Stimulated activated CD4-positive, alpha-beta T cell treated with anti-CD3 and anti-CD28 coated beads, Interleukin-15, amount 100 ng/mL, for 24 hours (primary cell): Measurements from ENCODE around the gene KDM4B.

ENCODE experiments used
- DNase-seq: peaks from one replicate; pipeline ENCODE4 v3.0.0-alpha.2; 2020

KDM4B gene

GRCh38 chr19:5036698-5037563 lies 68.0 kb downstream of the KDM4B start:
- no peak for DNase-seq

- DNase-seq: no peak
These were observed 69.0 kb downstream of the KDM4B start for GRCh38 chr19:5037936-5038335.

DNA sequence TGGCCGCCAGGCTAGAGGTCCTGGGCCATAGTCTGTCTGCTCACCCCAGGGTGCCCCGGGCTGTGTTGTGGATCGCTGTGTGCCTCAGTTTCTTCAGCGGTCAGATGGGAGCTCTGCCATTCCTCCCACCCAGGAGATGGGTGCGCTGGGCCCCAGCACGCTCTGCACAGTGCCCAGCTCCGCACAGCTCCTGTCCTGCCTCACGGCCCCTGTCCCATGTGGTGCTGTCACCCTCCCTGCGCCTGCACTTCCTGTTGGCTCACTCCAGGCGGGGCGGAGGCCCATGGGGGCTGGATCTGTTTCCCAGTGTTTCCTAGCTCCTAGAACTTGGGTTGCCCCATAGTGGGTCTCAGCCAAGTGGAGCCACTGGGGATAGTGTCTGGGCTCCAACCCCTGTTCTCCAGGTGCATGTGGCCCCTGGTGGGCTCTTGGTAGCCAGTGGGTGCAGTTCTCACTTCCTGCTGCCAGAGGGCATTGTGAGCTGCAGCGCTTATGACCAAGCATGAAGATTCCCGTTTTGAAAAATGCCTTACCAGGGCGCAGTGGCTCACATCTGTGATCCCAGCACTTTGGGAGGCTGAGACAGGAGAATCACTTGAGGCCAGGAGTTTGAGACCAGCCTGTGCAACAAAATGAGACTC lies 69.8 kb downstream of the KDM4B start:
- peak; percentile 27 for DNase-seq

DNA sequence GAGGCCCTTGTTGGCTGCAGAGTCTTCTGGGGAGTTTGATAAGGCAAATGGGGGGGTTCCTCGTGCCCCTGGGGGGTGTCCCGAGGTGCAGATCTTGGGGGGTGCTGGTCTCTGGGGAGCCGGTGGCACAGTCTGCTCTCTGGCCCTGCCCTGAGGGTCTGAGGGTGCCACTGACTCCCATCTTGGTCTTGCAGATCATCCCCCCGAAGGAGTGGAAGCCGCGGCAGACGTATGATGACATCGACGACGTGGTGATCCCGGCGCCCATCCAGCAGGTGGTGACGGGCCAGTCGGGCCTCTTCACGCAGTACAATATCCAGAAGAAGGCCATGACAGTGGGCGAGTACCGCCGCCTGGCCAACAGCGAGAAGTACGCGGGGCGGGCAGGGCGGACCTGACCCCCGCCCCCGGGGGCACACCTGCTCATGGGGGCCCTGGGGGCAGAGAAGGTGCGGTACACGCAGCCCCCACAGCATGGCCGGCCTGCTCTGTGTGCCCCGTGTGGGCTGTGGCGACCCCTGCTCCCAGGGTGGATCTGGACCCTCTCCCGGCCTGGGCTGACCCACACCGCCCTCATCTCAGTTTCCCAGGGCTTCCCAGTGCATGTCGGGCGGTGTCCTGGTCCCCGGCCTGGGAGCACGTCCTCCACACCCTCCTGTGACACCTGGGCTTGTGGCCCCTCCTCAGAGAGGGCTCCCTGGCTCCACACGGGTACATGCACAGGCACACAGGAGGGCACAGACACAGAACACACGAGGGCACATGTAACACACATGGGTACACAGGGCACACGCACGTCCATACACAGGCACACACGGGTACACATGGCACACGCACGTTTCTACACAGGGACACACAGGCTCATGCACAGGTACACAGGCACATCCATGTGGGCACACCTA lies 71.0 kb downstream of the KDM4B start:
- DNase-seq: no peak

- DNase-seq: no peak
These were observed 71.7 kb downstream of the KDM4B start for GRCh38 chr19:5040544-5041167.

DNA sequence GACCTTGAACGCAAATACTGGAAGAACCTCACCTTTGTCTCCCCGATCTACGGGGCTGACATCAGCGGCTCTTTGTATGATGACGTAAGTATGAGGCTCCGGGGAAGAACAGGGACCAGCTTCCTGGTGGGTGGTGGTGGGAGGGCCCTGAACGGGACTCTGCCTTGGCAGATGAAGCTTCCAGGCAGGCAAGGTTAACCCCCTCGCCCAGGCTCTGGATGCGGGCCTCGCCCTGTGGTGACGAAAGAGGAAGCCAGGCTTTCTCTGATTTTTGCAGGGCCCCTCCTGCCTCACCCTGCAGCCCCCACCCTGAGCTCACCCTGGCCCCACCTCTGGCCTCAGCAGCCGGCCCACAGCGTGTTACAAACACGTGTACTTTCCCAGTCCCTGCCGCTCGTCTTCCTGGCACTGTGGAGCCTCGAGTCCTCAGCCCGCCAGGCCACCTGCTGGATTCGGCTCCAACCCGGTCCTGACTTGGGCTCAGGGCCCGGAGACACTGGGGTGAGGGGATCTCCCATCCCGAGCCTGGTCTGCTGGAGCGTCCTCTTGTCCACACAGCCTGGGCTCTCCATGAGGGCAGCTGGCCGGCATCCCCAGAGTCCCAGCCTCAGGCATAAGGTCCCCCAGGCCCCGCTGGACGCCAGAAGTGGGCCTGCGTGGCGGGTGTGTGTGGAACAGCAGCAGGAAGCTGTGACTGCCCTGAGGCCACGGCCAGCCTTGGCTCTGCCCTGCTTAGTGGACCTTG lies 72.4 kb downstream of the KDM4B start:
- no peak for DNase-seq

DNA sequence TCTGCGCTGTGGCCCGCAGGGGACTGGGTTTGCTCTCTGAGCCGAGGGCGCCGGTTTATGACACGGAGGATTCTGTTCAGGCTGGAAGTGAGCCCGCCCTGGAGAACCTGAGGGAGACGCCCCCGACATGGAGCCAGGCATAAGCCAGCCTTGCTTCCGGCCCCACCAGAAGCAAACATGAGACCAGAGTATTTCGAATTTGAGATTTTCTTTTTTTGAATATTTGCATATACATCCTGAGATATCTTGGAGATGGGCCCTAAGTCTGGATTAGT lies 72.9 kb downstream of the KDM4B start:
- DNase-seq: no peak

DNA sequence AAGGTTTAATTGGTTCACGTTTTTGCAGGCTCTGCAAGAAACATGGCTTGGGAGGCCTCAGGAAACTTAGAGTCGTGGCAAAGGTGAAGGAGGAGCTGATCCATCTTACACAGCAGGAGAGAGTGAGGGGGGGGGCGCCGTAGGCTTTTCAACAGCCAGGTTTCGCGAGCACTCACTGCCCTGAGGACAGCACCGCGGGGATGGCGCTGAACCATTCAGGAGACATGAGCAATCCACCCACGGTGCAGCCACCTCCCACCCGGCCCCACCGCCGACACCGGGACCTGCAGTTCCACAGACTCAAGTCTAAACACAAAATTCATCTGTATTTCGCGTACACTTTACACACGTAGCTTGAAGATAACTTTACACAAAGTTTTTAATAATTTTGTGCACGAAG lies 73.6 kb downstream of the KDM4B start:
- peak; percentile 13 for DNase-seq

DNA sequence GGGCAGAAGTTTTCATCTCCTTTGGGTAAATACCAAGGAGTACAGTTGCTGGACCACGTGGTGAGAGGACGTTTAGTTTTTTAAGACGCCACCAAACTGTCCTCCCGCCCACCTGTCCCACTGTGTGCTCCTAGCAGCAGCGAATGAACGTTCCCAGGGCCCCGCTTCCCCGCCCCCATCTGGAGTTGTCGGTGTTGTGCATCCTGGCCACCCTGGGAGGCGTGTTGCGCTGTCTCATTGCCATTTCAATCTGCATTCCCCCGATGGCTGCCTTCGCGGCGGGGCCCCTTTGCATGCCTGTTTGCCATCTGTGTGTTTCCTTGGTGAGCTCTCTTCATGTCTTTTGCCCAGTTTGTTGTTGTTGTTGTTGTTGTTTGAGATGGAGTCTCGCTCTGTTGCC lies 76.1 kb downstream of the KDM4B start:
- DNase-seq: no peak

DNA sequence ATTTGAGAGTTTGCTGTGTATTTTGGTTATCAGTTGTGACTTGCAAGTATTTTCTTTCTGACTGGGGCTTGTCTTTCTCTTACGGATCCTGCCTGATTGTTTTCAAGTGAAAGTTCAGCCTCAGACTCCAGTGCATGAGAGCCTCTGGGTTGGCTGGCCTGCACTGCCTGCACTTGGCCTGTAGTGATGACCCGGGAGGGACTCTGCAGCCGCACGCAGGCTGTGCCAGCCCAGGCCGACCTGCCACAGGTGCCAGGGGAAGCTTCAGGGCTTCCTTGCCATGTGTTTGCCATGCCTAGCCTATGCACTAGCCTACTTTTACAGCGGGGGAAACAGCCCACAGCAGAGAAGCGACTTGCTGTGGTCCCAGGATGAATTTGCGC lies 77.0 kb downstream of the KDM4B start:
- no peak for DNase-seq

- no peak for DNase-seq
These were observed 77.6 kb downstream of the KDM4B start for GRCh38 chr19:5046339-5047039.

DNA sequence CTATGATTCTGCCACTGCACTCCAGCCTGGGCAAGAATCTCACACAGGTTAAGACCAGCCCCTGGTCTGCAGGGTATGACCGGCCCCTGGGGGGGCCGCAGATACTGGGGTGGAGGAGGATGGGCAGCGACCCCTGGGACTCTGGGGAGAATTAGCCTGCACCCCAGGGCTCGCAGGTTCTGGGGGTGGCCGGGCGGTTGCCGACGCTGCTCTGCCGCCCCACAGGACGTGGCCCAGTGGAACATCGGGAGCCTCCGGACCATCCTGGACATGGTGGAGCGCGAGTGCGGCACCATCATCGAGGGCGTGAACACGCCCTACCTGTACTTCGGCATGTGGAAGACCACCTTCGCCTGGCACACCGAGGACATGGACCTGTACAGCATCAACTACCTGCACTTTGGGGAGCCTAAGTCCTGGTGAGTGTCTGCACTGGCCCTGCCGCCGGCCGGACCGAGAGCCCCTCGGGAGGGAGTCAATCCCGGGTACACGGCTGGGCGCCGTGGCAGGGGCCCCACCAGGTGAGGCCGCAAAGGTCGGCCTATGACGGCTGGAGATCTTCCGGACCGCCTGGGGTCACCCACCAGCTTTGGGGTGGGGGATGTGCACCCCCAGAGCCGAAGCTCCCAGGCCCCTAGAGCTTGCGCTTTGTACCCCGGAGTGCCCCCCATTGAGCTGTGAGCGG lies 78.5 kb downstream of the KDM4B start:
- no peak for DNase-seq

DNA sequence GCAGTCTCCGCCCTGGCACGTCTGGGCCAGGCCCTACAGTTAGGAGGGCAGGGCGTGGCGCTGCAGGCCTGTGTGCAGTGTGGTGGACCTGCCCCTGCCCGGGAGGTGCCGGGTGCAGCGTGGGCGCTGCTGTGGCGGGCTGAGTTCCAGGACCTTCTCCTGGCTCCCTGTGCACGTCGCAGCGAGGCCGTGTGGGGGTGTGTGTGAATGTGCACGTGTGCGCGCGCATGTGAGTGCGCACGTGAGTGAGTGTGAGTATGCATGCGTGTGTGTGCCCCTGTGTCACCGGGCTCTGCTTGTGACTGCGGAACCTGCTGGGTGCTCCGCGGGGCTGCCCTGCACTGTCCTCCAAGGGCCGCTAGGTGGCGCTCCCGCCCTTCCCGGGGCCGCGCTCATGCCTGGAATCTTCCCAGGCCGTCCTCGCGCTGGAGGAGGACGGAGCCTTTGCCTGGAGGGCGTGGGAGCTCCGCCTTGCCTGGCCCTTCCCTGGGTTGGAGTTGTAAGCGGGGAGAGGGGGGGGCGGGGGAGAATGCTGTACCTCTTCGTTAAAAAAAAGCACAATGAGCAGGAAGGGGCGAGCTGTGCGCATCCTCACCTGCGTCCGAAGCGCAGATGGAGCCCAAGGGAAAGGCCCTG lies 79.3 kb downstream of the KDM4B start:
- peak; percentile 70 for DNase-seq

DNA sequence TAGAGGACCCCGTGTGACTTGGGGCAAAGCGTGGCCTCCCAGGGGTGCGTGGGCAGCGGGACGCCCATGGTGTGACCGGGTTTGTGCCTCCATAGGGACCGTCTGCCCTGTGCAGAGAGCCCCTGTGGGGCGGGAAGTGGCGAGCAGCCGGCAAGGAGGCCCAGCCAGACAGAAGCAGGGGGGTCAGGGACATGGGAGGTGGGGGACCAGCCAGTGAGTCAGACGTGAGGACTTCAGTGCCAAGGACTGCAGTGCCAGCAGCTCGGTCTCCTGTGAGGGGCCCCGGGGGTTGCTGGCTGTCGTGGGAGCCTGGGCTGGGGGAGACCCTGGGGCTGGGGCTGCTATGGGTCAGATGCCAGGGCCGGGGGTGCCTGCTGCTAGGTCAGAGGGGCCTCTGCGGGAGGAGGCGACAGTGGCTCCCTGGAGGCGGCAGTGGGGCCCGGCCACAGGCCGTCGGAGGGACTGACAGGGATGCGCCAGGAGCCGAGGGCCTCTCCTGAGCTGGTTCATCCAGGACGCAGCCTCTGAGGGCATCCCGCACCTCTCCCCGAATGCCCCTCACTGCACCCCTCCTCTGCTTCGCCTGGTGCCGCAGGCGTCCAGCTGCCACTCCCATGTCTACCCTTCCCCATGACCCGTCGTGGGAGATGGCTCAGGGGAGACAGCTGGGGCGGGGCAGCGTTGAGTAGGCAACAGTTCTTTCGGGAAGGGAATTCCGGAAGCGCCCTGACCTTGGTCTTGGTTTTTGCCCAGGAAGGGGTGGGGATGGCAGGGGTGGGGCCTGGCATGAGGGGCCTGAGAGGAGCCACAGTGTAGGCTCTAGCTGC lies 80.0 kb downstream of the KDM4B start:
- no peak for DNase-seq

DNA sequence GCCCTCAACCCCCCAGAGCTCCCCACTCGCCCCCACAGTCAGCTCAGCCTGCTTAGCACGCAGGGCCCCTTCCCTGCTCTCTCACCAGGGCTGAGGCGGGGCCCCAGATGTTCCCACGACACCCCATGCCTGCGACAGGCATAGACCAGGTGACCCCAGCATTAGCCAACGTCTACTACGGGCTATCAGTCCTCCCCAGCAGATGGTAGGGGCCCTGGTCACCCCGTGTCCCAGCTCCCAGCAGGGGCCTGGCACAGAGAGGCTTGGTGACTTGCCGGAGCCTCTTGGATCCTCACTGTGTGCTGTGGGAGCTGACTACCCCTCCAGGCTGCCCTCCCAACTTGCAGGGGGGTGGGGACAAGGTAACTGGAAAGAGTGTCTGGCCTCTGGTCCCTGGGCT lies 80.6 kb downstream of the KDM4B start:
- DNase-seq: no peak

GRCh38 chr19:5050067-5050656 lies 81.2 kb downstream of the KDM4B start:
- DNase-seq: no peak

GRCh38 chr19:5050905-5051304 lies 82.0 kb downstream of the KDM4B start:
- no peak for DNase-seq

- DNase-seq: no peak
These were observed 82.7 kb downstream of the KDM4B start for GRCh38 chr19:5051619-5052018.

- DNase-seq: no peak
These were observed 83.6 kb downstream of the KDM4B start for GRCh38 chr19:5052515-5052914.
